ENCODE measurements around the gene SNRPD1. TPM values are rescaled to one million over a fixed set of nuclear protein-coding genes. Genes with fewer than 3 reads are reported as not detected.

Gene SNRPD1
- total and polyA plus RNA-seq, 2 experiments from 2014 or later, result 15.5 to 123 TPM

DNA sequence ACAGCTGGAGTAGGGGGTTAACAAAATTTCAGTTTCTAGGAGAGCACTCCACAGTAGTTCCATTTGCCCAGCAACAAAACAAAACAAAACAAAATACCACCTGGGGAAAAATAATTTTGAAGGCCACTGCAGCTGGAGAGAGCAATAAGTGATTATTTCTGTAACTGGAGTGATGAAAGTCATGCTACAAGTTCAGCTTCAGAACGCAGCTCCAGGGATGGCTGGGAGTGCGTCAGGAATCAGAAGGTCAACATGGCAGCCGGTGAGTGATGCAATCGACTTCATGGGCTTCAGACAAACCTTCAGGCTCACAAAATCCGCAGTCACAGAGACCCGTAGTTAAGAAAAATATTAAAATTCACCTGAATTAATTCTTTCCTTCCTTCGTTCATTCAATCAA lies 51.5 kb downstream of the SNRPD1 start:
- H3K4me2 ChIP-seq, result no peak overlapping the region
- no peak overlapping the region for H3K27ac ChIP-seq
- whole genome bisulfite sequencing (ENCODE audit: low lambda C conversion rate, missing lambda C conversion rate), result 97% methylated on average over 7 of the region's 7 CpGs
- H3K27me3 ChIP-seq, result no peaks in the 10 kb centered on the region
- no peak for TF ChIP-seq EZH2phosphoT487 (IDR thresholded peaks at IDR 0.05; ENCODE audit: low read depth, severe bottlenecking, unreplicated experiment)
- TF ChIP-seq, protein P1, sequence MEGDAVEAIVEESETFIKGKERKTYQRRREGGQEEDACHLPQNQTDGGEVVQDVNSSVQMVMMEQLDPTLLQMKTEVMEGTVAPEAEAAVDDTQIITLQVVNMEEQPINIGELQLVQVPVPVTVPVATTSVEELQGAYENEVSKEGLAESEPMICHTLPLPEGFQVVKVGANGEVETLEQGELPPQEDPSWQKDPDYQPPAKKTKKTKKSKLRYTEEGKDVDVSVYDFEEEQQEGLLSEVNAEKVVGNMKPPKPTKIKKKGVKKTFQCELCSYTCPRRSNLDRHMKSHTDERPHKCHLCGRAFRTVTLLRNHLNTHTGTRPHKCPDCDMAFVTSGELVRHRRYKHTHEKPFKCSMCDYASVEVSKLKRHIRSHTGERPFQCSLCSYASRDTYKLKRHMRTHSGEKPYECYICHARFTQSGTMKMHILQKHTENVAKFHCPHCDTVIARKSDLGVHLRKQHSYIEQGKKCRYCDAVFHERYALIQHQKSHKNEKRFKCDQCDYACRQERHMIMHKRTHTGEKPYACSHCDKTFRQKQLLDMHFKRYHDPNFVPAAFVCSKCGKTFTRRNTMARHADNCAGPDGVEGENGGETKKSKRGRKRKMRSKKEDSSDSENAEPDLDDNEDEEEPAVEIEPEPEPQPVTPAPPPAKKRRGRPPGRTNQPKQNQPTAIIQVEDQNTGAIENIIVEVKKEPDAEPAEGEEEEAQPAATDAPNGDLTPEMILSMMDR (IDR thresholded peaks at IDR 0.05; ENCODE audit: poor library complexity), result no peak
- TF ChIP-seq EZH2 (IDR thresholded peaks at IDR 0.05; ENCODE audit: borderline replicate concordance), result no peak
- no peaks in the 10 kb centered on the region for H4K20me1 ChIP-seq (ENCODE audit: insufficient read depth, poor library complexity, severe bottlenecking)
- H3K36me3 ChIP-seq (replicated peaks; ENCODE audit: insufficient read depth, low read depth), result no peaks in the 10 kb centered on the region
- no peak for DNase-seq (ENCODE audit: low spot score)
- H3K79me2 ChIP-seq, result no peaks in the 10 kb centered on the region
- no peaks in the 10 kb centered on the region for H3K9me3 ChIP-seq (ENCODE audit: low read depth)
- no peaks in the 10 kb centered on the region for H3K4me1 ChIP-seq (ENCODE audit: insufficient read depth)
- no peak overlapping the region for H2AFZ ChIP-seq
- H3K4me3 ChIP-seq, result no peak overlapping the region
- no peaks in the 10 kb centered on the region for H3K9me2 ChIP-seq (replicated peaks; ENCODE audit: insufficient read depth)

DNA sequence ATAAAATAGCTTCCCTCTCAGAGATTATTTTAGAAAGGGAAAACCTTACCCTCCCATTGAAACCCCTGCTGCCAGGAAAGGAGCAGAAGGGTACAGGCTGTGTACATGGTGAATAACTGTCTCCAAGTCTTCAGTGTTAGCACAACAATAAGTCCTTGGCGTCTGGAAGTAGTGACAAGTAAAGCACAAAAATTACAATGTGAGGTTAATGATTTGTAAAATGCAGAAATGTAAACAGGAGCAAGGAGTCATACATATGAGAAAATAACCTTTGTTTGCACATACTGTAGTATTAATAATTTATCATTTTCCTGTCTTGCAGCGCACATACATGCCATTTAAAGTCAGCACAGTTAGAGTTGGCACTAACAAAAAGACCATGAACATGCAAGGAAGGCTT lies 52.0 kb downstream of the SNRPD1 start:
- Histone ChIP-seq H3K4me1 (ENCODE audit: insufficient read depth) (no peaks in the 10 kb centered on the region), H3K36me3 (replicated peaks; ENCODE audit: insufficient read depth, low read depth) (no peaks in the 10 kb centered on the region), H3K79me2 (no peaks in the 10 kb centered on the region), H3K9me3 (ENCODE audit: low read depth) (no peaks in the 10 kb centered on the region), H3K9me2 (replicated peaks; ENCODE audit: insufficient read depth) (no peaks in the 10 kb centered on the region), H4K20me1 (ENCODE audit: insufficient read depth, poor library complexity, severe bottlenecking) (no peaks in the 10 kb centered on the region), H2AFZ (no peak overlapping the region), H3K4me2 (no peak overlapping the region), H3K27ac (no peak overlapping the region), H3K27me3 (no peaks in the 10 kb centered on the region), H3K4me3 (no peak overlapping the region)
- TF ChIP-seq EZH2 (IDR thresholded peaks at IDR 0.05; ENCODE audit: borderline replicate concordance) (no peak), EZH2phosphoT487 (IDR thresholded peaks at IDR 0.05; ENCODE audit: low read depth, severe bottlenecking, unreplicated experiment) (no peak)
- TF ChIP-seq, protein P1 (IDR thresholded peaks at IDR 0.05; ENCODE audit: poor library complexity), result no peak
- 71% methylated on average over 2 of the region's 2 CpGs for WGBS (ENCODE audit: low lambda C conversion rate, missing lambda C conversion rate)
- DNase-seq (ENCODE audit: low spot score), result no peak

DNA sequence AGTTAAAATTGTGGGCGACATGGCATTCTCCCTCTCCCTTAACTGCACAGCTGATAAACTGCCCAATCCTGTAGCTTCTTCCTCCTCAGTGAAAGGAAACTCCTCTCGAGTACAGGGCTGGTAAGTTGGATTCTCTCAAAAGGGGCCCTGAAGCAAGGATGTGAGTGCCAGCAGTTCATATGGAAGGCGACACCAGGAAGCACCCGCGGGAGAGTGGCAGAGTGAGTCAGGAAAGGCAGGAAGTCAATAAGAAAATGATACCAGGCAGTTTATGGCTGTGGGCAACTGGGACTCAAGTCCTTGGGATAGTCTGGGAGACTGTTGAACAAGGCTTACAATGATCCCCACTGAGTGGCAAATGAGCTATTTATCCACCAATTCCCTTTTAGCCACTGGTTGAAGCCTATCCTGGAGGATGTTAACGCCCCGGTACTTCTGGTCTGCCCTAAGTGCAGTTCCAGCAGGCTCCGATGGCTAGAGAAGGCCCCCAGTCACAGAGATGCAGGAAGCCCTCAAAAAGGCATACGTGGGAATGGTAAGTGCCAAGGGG lies 57.7 kb downstream of the SNRPD1 start:
- Histone ChIP-seq H3K4me1 (ENCODE audit: insufficient read depth) (peaks cover 5% of the 10 kb centered on the region), H3K27ac (no peak overlapping the region), H3K27me3 (no peaks in the 10 kb centered on the region), H3K79me2 (no peaks in the 10 kb centered on the region), H4K20me1 (ENCODE audit: insufficient read depth, poor library complexity, severe bottlenecking) (no peaks in the 10 kb centered on the region), H3K9me2 (replicated peaks; ENCODE audit: insufficient read depth) (no peaks in the 10 kb centered on the region), H2AFZ (no peak overlapping the region), H3K4me2 (no peak overlapping the region), H3K9me3 (ENCODE audit: low read depth) (no peaks in the 10 kb centered on the region), H3K4me3 (no peak overlapping the region), H3K36me3 (replicated peaks; ENCODE audit: insufficient read depth, low read depth) (no peaks in the 10 kb centered on the region)
- TF ChIP-seq, protein P1 (IDR thresholded peaks at IDR 0.05; ENCODE audit: poor library complexity), result no peak
- TF ChIP-seq EZH2phosphoT487 (IDR thresholded peaks at IDR 0.05; ENCODE audit: low read depth, severe bottlenecking, unreplicated experiment), result no peak
- no peak for TF ChIP-seq EZH2 (IDR thresholded peaks at IDR 0.05; ENCODE audit: borderline replicate concordance)
- no peak for DNase-seq (ENCODE audit: low spot score)
- WGBS (ENCODE audit: low lambda C conversion rate, missing lambda C conversion rate), result 94% methylated on average over 9 of the region's 9 CpGs

Data from hepatocyte (in vitro differentiated cells).